ENCODE measurements around the gene WBP1.

WBP1 gene

DNA sequence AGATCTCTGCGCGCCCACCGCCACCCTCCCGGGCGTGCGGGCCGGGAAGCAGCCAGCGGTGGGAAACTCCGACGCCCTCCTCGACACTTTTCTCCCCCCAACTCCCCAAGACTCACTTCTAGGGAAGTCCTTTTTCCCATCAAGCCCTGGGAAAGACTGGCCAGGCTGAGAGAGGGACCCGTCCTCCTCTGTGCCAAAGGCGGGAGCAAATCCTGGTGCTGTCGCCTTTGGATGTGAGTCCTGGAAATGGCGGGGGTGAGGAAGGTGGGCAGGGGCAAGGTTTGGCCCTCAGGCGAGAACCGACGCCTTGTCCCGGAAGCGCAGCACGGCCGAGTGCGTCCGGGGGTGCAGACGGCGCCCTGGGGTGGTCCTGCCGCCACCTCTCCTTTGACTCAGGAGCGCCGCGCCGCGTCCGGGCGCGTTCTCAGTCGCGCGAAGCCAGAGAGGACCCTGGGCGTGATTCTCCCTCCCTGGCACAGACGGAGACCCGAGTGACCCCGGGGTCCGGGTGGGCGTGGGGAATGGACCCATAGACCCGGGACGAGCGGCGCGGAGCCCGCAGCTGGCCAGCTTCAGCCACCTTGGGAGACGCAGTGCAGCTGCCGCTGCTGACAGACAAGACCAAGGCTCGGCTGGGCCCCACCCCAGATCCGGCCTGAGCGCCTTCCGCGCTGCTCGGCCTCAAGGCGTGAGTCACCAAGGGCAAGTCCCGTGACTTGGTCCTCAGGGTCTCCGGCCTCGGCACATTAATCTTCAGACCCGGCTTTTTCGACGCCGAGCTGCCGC lies 44.7 kb downstream of the WBP1 start:
- no peak for DNase-seq (ENCODE audit: low read depth, low spot score)

- no peak for DNase-seq (ENCODE audit: low read depth, low spot score)
Measured at GRCh38 chr2:74503506-74504475, 45.6 kb downstream of the WBP1 start.

DNA sequence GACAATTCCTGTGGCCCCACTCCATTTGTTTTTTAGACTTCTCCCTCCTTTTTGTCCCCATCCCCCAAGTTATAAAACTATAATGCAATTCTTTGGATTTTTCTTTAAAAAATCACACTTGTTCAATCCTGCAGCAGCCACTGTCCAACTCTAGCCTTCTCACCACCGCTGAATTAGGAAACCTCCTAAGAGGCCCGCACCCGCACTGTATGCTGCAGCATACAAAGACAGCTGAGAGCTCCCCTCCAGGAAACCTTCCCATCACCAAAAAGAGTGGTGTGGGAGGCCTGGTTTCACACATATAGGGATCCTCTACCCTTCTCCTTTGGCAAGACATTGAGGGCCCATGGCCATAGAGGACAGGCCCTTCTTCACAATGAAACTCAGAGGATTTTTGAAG lies 46.4 kb downstream of the WBP1 start:
- no peak for DNase-seq (ENCODE audit: low read depth, low spot score)

- no peak for DNase-seq (ENCODE audit: low read depth, low spot score)
Measured at GRCh38 chr2:74505448-74506246, 47.4 kb downstream of the WBP1 start.

- DNase-seq (ENCODE audit: low read depth, low spot score): peak; percentile 95
Measured at GRCh38 chr2:74507145-74507925, 49.1 kb downstream of the WBP1 start, which contains the start of gene PCGF1. TSS of gene PCGF1 (minus strand) at chr2:74507695. CDS start at chr2:74507668, 27 bp downstream.

DNA sequence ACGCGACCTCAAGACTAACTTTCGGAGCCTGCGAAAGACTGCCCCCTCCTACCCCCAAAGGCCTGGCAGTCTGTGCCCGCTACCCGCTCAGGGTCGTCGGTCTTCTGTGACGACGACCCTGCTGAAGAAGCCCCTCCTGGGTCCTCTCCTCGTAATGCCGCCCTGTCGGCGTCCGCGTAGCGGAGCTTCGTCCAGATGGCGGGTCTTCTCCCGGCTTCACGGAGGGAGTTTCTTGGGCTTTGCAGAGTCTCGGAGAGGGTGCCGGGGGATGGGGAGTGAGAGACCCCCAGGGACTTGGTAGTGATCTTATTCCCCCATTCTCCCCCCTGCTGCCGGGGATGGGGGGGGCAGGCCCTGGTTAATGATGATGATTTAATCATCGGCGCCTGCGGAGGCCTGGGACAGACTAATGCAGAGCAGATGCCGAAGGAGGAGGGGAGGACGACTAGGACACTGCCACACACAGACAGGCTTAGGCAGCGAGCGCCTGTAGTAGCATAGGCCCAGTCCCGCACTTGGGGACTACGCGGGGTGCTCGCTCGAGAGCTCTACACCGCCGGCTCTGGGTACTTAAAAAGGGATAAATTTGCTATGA lies 49.8 kb downstream of the WBP1 start:
- no peak for DNase-seq (ENCODE audit: low read depth, low spot score)

GRCh38 chr2:74510272-74510671 lies 52.0 kb downstream of the WBP1 start:
- no peak for DNase-seq (ENCODE audit: low read depth, low spot score)

All from activated CD4-positive, CD25-positive, alpha-beta regulatory T cell treated with anti-CD3 and anti-CD28 coated beads, Interleukin-2, amount 50 U/mL, for 16 hours (primary cell).